ENCODE data around the gene KBTBD12.
A peak's percentile ranks its signal among the peaks of the same experiment; 100 is the strongest.
"Not testable (repeated sequence)": the region's sequence is repeated elsewhere in the genome, so short reads cannot be mapped to it uniquely, and the experiment has no call there.

KBTBD12 gene

GRCh38 chr3:127915115-127915936 is at the start of gene KBTBD12:
Gene KBTBD12 (plus strand): TSS chr3:127915232. CDS start chr3:127923062, 7,830 bp downstream.
- no peak for DNase-seq (ENCODE audit: low spot score)

GRCh38 chr3:127865941-127866340 is 49.1 kb upstream of the KBTBD12 start:
- no peak for DNase-seq (ENCODE audit: low spot score)

GRCh38 chr3:127867412-127867811 is 47.6 kb upstream of the KBTBD12 start:
- DNase-seq (ENCODE audit: low spot score) = no peak

GRCh38 chr3:127867986-127868385 is 47.0 kb upstream of the KBTBD12 start:
- no peak for DNase-seq (ENCODE audit: low spot score)

GRCh38 chr3:127870156-127870555 is 44.9 kb upstream of the KBTBD12 start:
- no peak for DNase-seq (ENCODE audit: low spot score)

- not testable (repeated sequence) for DNase-seq (ENCODE audit: low spot score)
Observed at GRCh38 chr3:127874097-127874496, 40.9 kb upstream of the KBTBD12 start.

- no peak for DNase-seq (ENCODE audit: low spot score)
Observed at GRCh38 chr3:127881586-127881985, 33.4 kb upstream of the KBTBD12 start.

GRCh38 chr3:127884041-127884440 is 31.0 kb upstream of the KBTBD12 start:
- no peak for DNase-seq (ENCODE audit: low spot score)

- DNase-seq (ENCODE audit: low spot score) = no peak
Observed at GRCh38 chr3:127886231-127886955, 28.6 kb upstream of the KBTBD12 start.

- no peak for DNase-seq (ENCODE audit: low spot score)
Observed at GRCh38 chr3:127886956-127887231, 28.1 kb upstream of the KBTBD12 start.

GRCh38 chr3:127887321-127887720 is 27.7 kb upstream of the KBTBD12 start:
- no peak for DNase-seq (ENCODE audit: low spot score)

GRCh38 chr3:127888156-127888555 is 26.9 kb upstream of the KBTBD12 start:
- no peak for DNase-seq (ENCODE audit: low spot score)

GRCh38 chr3:127888564-127889107 is 26.4 kb upstream of the KBTBD12 start:
- no peak for DNase-seq (ENCODE audit: low spot score)

- no peak for DNase-seq (ENCODE audit: low spot score)
Observed at GRCh38 chr3:127889461-127889863, 25.6 kb upstream of the KBTBD12 start.

- DNase-seq (ENCODE audit: low spot score) = no peak
Observed at GRCh38 chr3:127889976-127890650, 24.9 kb upstream of the KBTBD12 start.

GRCh38 chr3:127890651-127891290 is 24.3 kb upstream of the KBTBD12 start:
- DNase-seq (ENCODE audit: low spot score) = not testable (repeated sequence)

- DNase-seq (ENCODE audit: low spot score) = no peak
Observed at GRCh38 chr3:127894481-127894880, 20.6 kb upstream of the KBTBD12 start.

GRCh38 chr3:127899200-127899599 is 15.8 kb upstream of the KBTBD12 start:
- DNase-seq (ENCODE audit: low spot score) = no peak

- peak; percentile 82 for DNase-seq (ENCODE audit: low spot score)
Observed at GRCh38 chr3:127899766-127900165, 15.3 kb upstream of the KBTBD12 start.

- DNase-seq (ENCODE audit: low spot score) = no peak
Observed at GRCh38 chr3:127900536-127900935, 14.5 kb upstream of the KBTBD12 start.

- DNase-seq (ENCODE audit: low spot score) = no peak
Observed at GRCh38 chr3:127902486-127902885, 12.5 kb upstream of the KBTBD12 start.
